HG03521 (cell line): ENCODE results near the gene SH3BP4.

Experiments
- ATAC-seq: cut with Tn5 transposase; IDR thresholded peaks from one replicate; pipeline ENCODE4 v1.9.1; 2021; ENCODE audit warnings: mild to moderate bottlenecking, moderate library complexity; ENCODE audit not compliant: unreplicated experiment

SH3BP4 gene

DNA sequence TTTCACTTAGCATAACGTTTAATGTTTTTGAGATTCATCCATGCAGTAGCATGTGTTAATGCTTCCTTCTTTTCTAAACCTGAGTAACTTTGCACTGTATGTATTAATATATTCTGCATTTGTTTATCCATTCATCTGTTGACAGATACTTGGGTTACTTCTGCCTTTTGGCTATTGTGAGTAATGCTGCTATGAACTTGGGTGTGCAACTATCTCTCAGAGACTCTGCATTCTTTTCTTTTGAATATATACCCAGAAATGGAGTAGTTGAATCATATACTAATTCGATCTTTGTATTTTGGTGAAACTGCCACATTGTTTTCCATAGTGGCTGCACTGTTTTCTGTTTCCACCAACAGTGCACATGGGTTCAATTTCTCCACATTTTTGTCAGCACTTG lies 128.3 kb downstream of the SH3BP4 start:
- no peak for ATAC-seq

DNA sequence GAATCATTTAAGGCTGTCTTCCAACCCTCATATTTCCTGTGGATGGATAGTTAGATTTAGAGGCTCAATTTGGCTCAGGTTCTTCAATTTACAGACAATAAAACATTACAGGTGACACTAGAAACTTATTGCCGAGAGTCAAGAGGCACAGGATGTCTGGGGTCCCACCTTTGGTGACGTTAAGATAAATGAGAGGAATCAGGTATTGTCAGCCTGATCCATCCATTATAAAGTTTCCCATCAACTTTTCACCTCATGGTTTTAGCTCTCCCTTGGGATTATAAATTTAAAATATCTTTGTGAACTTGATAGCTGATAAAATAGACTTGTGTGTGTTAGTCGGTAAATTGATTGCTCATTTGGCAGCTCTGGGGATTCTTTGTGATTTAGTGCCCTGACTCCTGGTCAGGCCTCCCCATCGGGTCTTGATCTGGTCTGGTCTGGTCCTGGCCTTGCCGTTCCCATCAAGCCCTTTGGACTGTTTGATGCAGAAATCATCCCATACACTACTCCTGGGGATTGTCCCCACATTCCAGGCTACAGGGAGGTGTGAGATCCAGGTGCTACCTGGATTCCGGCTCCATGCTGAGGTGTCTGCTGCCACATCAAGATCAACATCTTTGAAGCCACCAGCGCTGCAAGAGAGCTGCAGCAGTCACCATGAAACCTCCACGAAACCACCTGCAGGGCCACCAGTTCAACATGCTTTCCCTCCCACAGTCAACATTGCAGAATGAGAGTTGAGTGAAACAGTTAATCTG lies 130.9 kb downstream of the SH3BP4 start:
- ATAC-seq = no peak

DNA sequence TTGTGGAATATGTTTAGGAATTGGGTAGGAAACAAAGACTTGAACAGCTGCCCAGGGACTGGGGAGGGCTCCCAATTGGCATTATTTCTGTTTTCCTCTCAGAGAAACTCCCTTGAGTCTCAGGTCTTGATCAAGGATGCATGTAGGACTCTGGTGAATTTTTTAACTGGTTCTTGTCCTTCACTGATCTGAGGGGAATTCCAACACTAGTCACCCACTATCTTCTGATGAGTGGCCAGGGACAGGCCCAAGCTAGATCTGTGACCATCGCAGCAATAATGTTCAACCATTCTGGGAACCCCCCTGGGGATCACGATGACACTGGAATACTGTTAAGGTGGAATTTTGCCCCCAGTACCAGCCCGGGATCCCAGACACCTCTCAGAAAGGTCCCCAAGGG lies 132.0 kb downstream of the SH3BP4 start:
- ATAC-seq = no peak

DNA sequence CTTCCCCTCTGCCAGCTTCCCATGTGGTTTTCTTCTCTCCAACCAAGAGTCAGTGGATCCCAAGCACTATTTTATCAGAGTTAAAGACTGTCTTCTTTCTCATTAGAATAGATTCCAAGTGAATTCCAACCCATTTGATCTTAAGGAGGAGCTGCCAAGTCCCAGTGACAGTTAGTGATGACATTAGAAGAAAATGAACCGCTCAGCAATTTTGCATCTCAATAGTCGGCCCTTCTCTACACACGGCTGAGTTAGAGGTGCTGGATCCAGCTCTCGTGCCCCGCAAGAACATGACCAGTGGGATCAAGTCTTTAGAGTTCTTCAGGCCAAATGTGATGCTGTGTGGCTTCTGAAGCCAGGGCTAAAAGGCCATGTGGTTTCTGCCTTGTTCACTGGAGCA lies 132.6 kb downstream of the SH3BP4 start:
- ATAC-seq = no peak

DNA sequence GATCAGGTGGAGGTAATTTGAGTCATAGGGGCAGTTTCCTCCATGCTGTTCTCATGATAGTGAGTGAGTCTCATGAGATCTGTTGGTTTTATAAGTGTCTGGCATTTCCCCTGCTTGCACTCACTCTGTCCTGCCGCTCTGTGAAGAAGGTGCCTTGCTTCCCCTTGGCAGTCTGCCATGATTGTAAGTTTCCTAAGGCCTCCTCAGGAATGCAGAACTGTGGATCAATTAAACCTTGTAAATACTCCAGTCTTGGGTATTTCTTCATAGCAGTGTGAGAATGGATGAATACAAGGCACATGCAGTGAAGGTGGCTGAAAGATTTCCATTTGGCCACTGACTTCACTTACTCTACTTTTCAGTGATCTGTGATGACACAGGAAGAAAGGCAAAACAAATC lies 133.7 kb downstream of the SH3BP4 start:
- ATAC-seq = no peak

DNA sequence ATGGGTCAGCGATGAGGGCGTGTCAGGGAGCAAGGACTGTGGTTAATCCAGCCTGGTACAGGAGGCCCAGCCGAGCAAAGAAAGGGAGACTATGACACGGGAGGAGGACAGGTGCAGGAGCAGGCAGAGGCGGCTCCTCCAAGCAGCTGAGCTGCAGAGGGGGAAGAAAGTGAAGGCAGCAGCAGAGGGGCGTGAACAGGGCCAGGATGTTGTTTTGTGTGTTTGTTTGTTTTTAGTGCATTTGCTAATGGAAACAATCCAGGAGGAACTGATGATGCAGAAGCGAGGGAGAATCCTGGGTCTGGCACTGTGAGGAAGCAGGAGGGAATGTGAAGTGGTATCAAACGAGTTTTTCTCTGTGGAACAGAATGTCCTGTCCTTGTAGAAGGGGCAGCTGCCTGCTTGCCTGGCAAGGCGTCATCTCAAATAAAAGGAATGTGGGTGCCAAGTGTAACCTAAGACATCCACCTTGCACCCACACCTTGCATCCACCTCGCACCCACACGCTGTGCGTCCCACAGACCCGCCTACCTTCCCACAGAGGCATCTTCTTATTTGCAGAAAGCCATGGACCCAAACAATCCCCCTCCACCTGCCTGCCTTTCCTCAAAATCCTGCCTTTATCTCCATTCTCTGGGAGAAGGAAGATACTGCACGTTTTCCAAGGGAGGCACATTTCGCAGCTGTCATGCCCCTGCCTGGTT lies 134.8 kb downstream of the SH3BP4 start:
- no peak for ATAC-seq

DNA sequence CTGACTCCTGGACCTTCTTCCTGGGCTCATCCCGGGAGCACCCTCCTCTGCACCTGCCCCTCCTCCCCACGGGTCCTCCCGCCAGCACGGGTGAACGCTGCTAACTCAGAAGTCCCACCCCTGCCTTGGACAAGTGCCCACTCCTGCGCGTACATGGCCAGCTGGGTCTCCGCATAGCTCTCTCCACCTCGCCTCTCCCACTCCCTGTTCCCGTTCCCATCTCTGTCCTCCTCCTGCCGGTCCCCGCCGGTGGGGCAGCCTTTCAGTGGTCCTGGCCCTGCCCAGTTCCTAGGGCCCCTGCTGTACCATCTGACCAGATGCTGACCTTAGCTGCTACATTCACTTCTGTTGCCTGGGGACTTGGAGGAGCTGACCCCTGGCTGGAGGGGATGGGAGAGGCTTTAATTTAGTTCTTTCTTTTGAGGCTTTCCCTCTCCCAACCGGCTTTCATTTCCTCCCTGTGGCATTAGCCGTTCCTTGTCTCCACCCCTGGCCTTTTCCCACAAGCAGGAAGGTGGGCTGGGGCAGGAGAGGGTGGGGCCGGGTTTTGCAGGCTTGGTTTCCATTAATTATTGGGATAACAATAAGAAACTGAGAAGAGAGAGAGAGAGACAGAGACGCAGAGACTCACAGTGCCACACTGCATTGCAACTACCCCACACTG lies 136.1 kb downstream of the SH3BP4 start:
- ATAC-seq = no peak

DNA sequence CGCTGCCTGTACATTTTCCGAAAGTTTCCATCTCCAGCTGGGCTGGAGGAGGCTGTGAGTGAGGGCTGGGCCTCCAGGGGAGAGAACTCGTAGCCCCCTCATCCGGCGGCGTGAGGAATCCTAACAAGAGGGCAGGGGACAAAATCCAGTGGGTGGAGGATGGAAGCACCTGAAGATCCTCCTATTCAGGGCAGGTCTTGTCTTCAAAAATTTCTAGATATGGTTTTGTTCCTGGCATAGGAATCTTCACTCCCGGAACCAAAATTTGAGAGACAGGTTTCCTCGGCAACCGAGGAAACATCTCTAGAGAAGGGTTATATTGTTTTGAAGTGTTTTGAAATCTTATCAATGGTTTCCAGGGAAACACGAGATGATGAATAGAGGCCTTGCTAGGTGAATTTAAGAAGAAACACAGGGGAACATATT lies 136.7 kb downstream of the SH3BP4 start:
- ATAC-seq = no peak

DNA sequence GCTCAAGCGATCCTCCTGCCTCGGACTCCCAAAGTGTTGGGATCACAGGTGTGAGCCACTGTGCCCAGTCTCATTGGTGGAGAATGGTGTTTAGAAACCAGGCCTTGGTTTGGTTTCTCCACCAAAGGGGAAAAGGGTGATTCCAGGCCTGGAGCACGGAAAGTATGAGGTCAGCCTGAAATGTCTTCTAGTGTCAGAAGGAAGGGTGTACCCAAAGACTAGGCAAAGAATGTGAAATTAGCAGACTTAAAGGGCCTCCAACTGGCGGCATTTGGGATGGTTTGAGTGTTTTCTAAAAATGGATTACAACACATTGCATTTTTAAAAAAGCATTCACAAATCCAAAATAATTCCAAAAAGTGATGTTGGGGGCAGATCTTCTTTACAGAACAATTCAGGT lies 139.6 kb downstream of the SH3BP4 start:
- ATAC-seq = no peak

DNA sequence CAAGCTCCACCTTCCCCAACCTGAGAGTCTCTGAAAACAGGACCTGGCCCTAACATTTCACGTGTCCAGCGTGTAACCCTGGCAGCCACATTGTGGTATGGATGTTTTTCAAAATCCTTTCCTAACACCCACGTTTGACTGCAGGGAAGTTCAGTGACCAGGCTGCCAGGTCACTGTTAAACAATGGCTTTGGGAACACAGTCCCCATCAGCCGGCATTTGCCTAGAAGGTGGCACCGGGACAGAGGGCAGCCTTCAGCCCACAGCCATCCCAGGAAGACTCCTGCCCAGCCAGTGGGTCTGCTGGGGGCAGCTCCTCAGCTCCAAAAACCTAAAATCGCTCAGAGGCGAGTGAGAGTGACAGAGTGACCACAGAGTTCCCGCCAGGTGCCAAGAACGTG lies 140.2 kb downstream of the SH3BP4 start:
- no peak for ATAC-seq

DNA sequence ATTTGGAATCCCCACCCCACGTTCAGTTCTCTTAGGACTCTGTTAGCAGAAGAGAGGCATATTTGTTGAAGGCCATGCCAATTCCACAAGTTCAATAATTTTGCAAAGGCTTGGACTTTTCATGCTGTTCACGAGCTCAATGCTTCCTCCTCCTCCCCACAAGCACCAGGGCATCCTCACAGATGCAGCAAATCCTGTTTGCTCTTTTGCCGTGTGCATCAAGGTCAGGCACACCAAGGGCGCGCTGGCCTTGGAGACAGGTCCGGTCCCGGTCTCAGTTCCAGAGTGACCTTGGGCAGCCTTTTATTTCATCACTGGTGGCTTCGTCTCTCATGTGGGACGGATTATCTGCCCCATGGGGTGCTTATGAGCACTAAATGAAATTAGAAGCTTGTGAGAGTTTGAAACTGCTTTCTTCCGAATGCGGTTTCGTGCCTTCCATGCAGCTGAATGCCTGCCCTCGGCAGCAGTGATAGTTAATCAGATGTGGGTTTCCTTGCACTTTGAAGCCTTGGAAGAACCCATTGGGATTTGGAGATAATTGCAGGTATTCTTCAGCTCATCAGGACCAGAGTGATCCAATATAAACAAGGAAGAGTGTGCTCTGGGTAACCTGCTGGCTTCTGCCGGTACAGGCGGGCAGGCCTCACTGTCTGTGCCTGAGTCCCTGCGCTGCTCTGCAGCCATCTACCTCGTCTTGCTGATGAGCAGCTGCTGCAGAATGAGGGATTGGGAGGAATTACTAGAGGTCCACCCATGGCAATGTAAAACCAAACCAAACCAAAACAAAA lies 140.8 kb downstream of the SH3BP4 start:
- no peak for ATAC-seq

DNA sequence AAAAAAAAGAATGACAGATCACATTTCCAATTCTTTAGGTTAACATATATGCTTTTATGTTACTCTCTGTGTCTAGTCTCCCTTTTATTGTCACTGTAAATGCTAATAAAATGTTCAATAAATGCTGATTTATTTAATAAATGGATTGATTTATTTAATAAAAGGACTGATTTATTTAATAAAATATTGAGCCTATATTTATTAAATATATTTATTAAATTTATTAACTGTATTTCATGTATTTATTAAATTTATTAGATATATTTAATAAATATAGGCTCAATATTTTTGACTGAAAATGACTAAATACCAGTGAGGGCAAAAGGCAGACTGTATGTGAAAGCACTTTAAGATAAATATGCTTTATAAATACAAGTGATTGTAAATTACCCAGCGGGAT lies 142.6 kb downstream of the SH3BP4 start:
- ATAC-seq = no peak

DNA sequence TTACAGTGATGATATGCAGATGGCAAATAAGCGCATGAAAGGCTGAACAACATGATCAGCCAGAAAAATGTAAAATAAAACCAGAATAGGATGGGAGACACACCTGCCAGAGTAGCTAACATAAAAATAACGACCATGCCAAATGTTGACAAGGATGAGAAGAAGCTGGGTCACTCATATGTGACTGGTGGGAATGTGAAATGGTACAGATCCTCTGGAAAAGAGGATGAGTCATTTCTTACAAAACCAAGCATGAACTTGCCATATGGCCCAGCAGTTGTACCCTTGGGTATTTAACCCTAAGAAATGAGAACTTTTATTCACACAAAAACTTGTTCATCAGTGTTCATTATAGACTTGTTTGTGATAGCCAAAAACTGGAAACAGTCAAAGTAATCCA lies 143.8 kb downstream of the SH3BP4 start:
- no peak for ATAC-seq

DNA sequence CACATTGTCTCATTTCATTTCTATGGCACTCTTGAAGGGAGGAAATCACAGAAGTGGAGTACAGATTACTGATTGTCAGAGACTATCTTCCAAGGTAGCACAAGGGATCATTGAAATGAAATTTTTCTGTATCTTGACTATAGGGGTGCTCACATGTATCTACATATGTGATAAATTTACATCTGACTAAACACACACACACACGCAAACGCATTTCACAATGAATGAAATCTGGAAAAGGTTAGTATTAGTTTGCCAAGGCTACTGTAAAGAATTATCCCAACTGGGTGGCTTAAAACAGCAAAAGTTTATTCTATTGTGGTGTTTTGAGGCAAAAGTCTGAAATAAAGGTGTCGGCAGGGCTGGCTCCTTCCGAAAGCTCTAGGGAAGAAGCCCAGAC lies 144.6 kb downstream of the SH3BP4 start:
- ATAC-seq = no peak

DNA sequence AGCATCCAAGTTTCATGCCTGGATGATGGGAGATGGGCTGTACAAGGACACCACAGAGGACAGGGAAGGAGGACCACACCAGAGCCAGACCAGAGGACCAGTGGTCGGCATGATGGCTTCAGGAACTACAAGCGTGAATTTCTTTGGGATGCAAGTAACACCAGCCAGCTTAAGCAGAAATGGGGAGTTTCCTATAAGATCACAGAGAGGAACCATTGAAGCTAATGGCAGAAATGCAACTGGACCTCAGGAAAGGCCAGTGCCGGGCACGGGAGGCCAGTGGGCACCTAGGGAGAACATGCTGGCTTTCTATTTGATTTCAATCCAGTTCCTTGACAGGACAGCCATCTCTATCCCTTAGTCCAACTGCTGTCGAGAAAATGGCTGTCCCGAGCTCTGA lies 145.4 kb downstream of the SH3BP4 start:
- ATAC-seq = no peak

DNA sequence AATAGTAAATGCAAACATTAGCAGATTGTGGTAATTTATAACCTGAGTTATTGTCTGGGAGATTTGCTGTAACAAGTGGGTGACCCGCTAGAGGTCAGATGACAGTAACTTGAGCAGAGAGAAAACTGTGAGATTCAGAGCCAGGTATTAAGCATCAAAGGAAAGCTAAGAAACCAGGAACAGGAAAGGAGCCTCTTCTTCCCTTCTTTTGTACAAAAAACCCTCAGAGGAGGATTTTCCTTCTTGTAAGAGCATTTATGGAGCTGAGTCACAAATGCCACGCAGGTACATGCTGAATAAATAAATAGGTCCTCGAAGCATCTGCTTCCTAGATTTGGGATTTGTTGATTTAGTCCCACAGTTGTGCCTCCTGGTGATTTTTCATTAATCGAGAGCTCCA lies 146.5 kb downstream of the SH3BP4 start:
- no peak for ATAC-seq

DNA sequence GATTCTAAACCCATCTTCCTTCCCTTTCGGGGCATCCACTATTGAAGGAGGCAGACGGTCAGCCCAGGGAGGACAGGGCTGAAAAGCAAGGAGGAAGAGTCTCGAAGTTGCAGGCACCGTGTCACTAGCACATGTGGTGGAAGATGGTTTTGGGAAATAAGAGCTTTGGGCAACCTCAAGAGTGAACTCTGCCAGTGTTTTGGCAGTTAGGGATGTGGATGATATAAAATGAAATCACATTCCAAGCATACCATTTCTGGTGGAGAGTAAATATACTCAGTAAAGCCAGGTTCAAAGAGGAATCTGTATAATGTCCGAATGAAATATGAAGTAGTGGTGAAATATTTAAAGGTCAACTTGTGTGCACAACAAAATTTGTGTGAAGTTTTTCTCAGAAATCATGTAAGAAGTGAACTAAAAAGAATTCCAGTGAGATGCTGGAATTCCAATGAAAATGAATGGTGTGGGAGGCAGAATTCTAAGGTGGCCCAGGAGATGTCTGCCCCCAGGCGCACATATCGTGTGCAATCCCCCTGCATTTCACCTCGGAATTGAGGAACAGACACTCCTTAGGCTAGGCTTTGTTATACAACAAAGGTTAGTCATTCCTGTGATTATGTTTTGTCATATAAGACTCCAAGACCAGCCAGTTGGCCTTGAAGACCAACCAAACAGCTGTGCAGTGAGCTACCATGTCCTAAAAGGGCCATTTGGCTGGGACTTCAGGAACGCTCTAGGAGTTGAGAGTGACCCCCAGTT lies 147.1 kb downstream of the SH3BP4 start:
- ATAC-seq = no peak

DNA sequence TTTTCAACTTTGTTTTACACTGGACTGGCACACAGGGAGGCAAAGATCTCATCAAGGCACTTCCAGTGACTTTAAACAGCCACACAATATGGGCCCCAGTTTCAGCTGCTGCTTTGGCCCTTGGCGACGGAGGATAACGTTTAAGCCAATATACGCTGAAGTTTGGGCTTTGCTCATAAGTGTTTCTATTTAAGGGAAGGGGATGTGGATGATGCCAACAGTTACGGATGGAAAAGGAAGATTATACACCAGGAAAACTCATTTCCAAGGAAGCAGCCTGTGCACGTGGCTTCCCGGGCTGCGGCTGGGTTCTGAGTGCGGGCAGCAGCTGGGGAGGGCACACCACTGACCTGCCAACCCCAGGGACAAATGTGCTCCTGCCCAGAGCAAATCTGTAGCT lies 151.1 kb downstream of the SH3BP4 start:
- ATAC-seq = no peak
